Measurements from ENCODE around the gene HERPUD1. TPM values are rescaled to one million over a fixed set of nuclear protein-coding genes. Genes with fewer than 3 reads are reported as not detected.

The HERPUD1 gene
- total and polyA plus RNA-seq, 9 of the 15 experiments (the other 6 are each of a cell fraction or from before 2014, with no cell fraction given) = 14.2 to 60.7 (median 37.4) TPM

DNA sequence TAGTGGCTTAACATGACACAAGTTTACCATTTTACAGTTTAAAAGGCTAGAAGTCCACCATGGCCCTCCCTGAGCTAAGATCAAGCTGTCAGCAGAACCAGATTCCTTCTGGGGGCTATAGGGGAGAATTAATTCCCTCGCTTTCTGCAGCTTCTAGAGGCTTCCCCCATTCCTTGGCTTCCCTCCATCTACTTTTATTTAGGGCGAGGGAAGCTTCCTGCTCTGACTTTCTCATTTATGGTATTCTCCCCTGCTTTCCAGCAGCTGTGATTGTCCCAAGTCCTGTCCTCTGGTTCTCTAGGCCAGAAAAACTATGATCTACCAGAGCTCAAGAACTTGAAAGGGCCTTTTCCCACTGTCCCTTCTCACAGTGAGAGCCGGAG is 34.1 kb downstream of the HERPUD1 start:
- H3K27ac ChIP-seq (ENCODE audit: extremely low read depth, low read depth, low read length) = no peak overlapping the region
- in situ Hi-C loops (cut with MboI) = no loop called here
- no peak for TF ChIP-seq FOXJ2 (tag; IDR thresholded peaks at IDR 0.05)
- TF ChIP-seq, protein P1, sequence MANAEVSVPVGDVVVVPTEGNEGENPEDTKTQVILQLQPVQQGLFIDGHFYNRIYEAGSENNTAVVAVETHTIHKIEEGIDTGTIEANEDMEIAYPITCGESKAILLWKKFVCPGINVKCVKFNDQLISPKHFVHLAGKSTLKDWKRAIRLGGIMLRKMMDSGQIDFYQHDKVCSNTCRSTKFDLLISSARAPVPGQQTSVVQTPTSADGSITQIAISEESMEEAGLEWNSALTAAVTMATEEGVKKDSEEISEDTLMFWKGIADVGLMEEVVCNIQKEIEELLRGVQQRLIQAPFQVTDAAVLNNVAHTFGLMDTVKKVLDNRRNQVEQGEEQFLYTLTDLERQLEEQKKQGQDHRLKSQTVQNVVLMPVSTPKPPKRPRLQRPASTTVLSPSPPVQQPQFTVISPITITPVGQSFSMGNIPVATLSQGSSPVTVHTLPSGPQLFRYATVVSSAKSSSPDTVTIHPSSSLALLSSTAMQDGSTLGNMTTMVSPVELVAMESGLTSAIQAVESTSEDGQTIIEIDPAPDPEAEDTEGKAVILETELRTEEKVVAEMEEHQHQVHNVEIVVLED (CRISPR knock-in tag; IDR thresholded peaks at IDR 0.05) = no peak
- TF ChIP-seq BMI1 (IDR thresholded peaks at IDR 0.05; ENCODE audit: low read length) = no peak
- TF ChIP-seq NCOA1 (IDR thresholded peaks at IDR 0.05; ENCODE audit: low read depth) = no peak
- no peak for TF ChIP-seq ZEB2 (IDR thresholded peaks at IDR 0.05)
- no peak for TF ChIP-seq TAL1 (IDR thresholded peaks at IDR 0.05)
- no peak for TF ChIP-seq RBM15 (IDR thresholded peaks at IDR 0.05; ENCODE audit: insufficient read depth, low read length)
- no peak for TF ChIP-seq KAT2B (IDR thresholded peaks at IDR 0.05; ENCODE audit: low read depth, low read length)
- no peak for TF ChIP-seq ZKSCAN3 (CRISPR knock-in tag; IDR thresholded peaks at IDR 0.05)
- TF ChIP-seq, protein P2, sequence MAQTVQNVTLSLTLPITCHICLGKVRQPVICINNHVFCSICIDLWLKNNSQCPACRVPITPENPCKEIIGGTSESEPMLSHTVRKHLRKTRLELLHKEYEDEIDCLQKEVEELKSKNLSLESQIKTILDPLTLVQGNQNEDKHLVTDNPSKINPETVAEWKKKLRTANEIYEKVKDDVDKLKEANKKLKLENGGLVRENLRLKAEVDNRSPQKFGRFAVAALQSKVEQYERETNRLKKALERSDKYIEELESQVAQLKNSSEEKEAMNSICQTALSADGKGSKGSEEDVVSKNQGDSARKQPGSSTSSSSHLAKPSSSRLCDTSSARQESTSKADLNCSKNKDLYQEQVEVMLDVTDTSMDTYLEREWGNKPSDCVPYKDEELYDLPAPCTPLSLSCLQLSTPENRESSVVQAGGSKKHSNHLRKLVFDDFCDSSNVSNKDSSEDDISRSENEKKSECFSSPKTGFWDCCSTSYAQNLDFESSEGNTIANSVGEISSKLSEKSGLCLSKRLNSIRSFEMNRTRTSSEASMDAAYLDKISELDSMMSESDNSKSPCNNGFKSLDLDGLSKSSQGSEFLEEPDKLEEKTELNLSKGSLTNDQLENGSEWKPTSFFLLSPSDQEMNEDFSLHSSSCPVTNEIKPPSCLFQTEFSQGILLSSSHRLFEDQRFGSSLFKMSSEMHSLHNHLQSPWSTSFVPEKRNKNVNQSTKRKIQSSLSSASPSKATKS (CRISPR knock-in tag; IDR thresholded peaks at IDR 0.05) = no peak
- TF ChIP-seq, protein P3, sequence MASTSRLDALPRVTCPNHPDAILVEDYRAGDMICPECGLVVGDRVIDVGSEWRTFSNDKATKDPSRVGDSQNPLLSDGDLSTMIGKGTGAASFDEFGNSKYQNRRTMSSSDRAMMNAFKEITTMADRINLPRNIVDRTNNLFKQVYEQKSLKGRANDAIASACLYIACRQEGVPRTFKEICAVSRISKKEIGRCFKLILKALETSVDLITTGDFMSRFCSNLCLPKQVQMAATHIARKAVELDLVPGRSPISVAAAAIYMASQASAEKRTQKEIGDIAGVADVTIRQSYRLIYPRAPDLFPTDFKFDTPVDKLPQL (IDR thresholded peaks at IDR 0.05; ENCODE audit: extremely low read depth, insufficient read length) = no peak
- TF ChIP-seq POLR2AphosphoS5 (IDR thresholded peaks at IDR 0.05; ENCODE audit: control insufficient read depth, insufficient read depth, low read depth, low read length) = no peak
- TF ChIP-seq, protein P4, sequence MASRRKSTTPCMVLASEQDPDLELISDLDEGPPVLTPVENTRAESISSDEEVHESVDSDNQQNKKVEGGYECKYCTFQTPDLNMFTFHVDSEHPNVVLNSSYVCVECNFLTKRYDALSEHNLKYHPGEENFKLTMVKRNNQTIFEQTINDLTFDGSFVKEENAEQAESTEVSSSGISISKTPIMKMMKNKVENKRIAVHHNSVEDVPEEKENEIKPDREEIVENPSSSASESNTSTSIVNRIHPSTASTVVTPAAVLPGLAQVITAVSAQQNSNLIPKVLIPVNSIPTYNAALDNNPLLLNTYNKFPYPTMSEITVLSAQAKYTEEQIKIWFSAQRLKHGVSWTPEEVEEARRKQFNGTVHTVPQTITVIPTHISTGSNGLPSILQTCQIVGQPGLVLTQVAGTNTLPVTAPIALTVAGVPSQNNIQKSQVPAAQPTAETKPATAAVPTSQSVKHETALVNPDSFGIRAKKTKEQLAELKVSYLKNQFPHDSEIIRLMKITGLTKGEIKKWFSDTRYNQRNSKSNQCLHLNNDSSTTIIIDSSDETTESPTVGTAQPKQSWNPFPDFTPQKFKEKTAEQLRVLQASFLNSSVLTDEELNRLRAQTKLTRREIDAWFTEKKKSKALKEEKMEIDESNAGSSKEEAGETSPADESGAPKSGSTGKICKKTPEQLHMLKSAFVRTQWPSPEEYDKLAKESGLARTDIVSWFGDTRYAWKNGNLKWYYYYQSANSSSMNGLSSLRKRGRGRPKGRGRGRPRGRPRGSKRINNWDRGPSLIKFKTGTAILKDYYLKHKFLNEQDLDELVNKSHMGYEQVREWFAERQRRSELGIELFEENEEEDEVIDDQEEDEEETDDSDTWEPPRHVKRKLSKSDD (conservative IDR thresholded peaks at IDR 0.05; ENCODE audit: low read length) = no peak
- no peak for TF ChIP-seq NFYB (IDR thresholded peaks at IDR 0.05; ENCODE audit: extremely low read depth, insufficient read length)
- TF ChIP-seq NELFE (IDR thresholded peaks at IDR 0.05; ENCODE audit: insufficient read depth, insufficient read length) = no peak
- no peak for TF ChIP-seq MIER1 (IDR thresholded peaks at IDR 0.05; ENCODE audit: low read depth)
- no peak for TF ChIP-seq HLTF (IDR thresholded peaks at IDR 0.05)

More for the DNA sequence above, 34.1 kb downstream of the HERPUD1 start:
- no peaks in the 10 kb centered on the region for H3K79me2 ChIP-seq (ENCODE audit: control insufficient read depth, insufficient read depth, low read length)
- no peaks in the 10 kb centered on the region for H3K36me3 ChIP-seq (ENCODE audit: control insufficient read depth, insufficient read depth, low read length)
- H3K4me2 ChIP-seq (ENCODE audit: insufficient read depth, low read length) = no peak overlapping the region
- intact Hi-C loops (cut with micrococcal nuclease) = no loop called here
- ATAC-seq (no peak), FAIRE-seq (peak; percentile 69), DNase-seq (ENCODE audit: extremely low read depth in 1 of 4, low spot score in 3 of 4) (no peak)
- H4K20me1 ChIP-seq (replicated peaks; ENCODE audit: control insufficient read depth, insufficient read depth, low read length) = no peaks in the 10 kb centered on the region
- peaks cover 4 to 17% of the 10 kb centered on the region in 2 experiments; a peak in 4 of 5 replicates for H3K4me1 ChIP-seq (replicated peaks in 1 of 2; ENCODE audit: control insufficient read depth in 2 of 2, insufficient read depth in 2 of 2, low read length in 2 of 2)
- peaks cover 0 to 3% of the 10 kb centered on the region in 2 experiments; a peak in 2 of 5 replicates for H3K27me3 ChIP-seq (ENCODE audit: control insufficient read depth in 2 of 2, insufficient read depth in 2 of 2, low read length in 2 of 2)
- peak overlapping the region; percentile 65; the same call in 1 of the 2 replicates for H2AFZ ChIP-seq (ENCODE audit: low read depth, low read length)
- whole genome bisulfite sequencing (ENCODE audit: insufficient coverage, low coverage, missing lambda C conversion rate) = 80% methylated on average over 3 of the region's 3 CpGs
- H3K9me1 ChIP-seq (ENCODE audit: control insufficient read depth, insufficient read depth, low read length) = no peaks in the 10 kb centered on the region
- ChIA-PET CTCF (ENCODE audit: low intra/inter-chr PET ratio) (no interaction called here), POLR2A (interaction anchor here (0.9 to 1.5 kb wide), 4 partner anchors 16 to 186 kb away, joined by 3 to 4 read pairs (median 3); no protein-coding TSS in a partner anchor)
- no TSS peak for BruUV-seq (replicated peaks)
- H3K9me3 ChIP-seq (replicated peaks; ENCODE audit: control insufficient read depth, insufficient read depth, low read depth, low read length) = no peaks in the 10 kb centered on the region
- H3K4me3 ChIP-seq = no peak overlapping the region
- H3K9ac ChIP-seq (ENCODE audit: insufficient read depth in 1 of 2, low read depth in 2 of 2, low read length in 2 of 2) = no peak overlapping the region
